H9 (cell line): ENCODE data around the gene DOHH. TPM values are rescaled to one million over a fixed set of nuclear protein-coding genes. Genes with fewer than 3 reads are reported as not detected.

Experiments
- DNase-seq: peaks from one replicate; pipeline ENCODE4 v3.0.0-alpha.2; 2017
- H2AFZ ChIP-seq: one replicate; pipeline ENCODE4 v1.6.1; 2013; ENCODE audit warnings: mild to moderate bottlenecking, low read length, control low read depth, moderate library complexity
- H2AK5ac ChIP-seq: 2 replicates; pipeline ENCODE4 v1.6.1; 2013; ENCODE audit warnings: low read length, control low read depth, mixed read lengths; ENCODE audit not compliant: insufficient read length
- H2BK120ac ChIP-seq: one replicate; pipeline ENCODE4 v1.6.1; 2013; ENCODE audit warnings: low read depth, mild to moderate bottlenecking, low read length, control low read depth, inconsistent platforms; ENCODE audit not compliant: poor library complexity, severe bottlenecking
- H2BK12ac ChIP-seq: 2 replicates; pipeline ENCODE4 v1.6.1; 2013; ENCODE audit warnings: low read length, control low read depth, mixed read lengths, low read depth; ENCODE audit not compliant: insufficient read length
- H2BK15ac ChIP-seq: 2 replicates; pipeline ENCODE4 v1.6.1; 2013; ENCODE audit warnings: low read depth, low read length, control low read depth
- H2BK20ac ChIP-seq: one replicate; pipeline ENCODE4 v1.6.1; 2013; ENCODE audit warnings: low read depth, mild to moderate bottlenecking, low read length, control low read depth, inconsistent platforms; ENCODE audit not compliant: poor library complexity, severe bottlenecking
- H2BK5ac ChIP-seq: 2 replicates; pipeline ENCODE4 v1.6.1; 2013; ENCODE audit warnings: low read length, control low read depth, mixed read lengths; ENCODE audit not compliant: insufficient read length
- H3K14ac ChIP-seq: 2 replicates; pipeline ENCODE4 v1.6.1; 2013; ENCODE audit warnings: low read length, control low read depth; ENCODE audit not compliant: insufficient read depth
- H3K18ac ChIP-seq: 2 replicates; pipeline ENCODE4 v1.6.1; 2013; ENCODE audit warnings: low read depth, mild to moderate bottlenecking, mixed read lengths, low read length, control low read depth; ENCODE audit not compliant: insufficient read length
- H3K23ac ChIP-seq: 2 replicates; pipeline ENCODE4 v1.6.1; 2013; ENCODE audit warnings: low read length, control low read depth, mixed read lengths, low read depth; ENCODE audit not compliant: insufficient read length
- H3K23me2 ChIP-seq: 2 replicates; pipeline ENCODE4 v1.6.1; 2013; ENCODE audit warnings: low read depth, mild to moderate bottlenecking, mixed read lengths, low read length, control low read depth; ENCODE audit not compliant: insufficient read length, poor library complexity, severe bottlenecking
- H3K27ac ChIP-seq: 2 replicates; pipeline ENCODE4 v1.5.1; 2013; ENCODE audit warnings: low read length, control low read depth, mixed read lengths, low read depth; ENCODE audit not compliant: insufficient read length
- H3K27me3 ChIP-seq: 2 replicates; pipeline ENCODE4 v1.6.1; 2013; ENCODE audit warnings: low read length, control low read depth, inconsistent platforms; ENCODE audit not compliant: insufficient read depth
- H3K4ac ChIP-seq: 2 replicates; pipeline ENCODE4 v1.6.1; 2013; ENCODE audit warnings: low read depth, mild to moderate bottlenecking, control low read depth, inconsistent platforms, low read length, moderate library complexity
- H3K4me1 ChIP-seq: 2 replicates; pipeline ENCODE4 v1.6.1; 2013; ENCODE audit warnings: low read length, control low read depth, inconsistent platforms; ENCODE audit not compliant: insufficient read depth
- H3K4me2 ChIP-seq: 2 replicates; pipeline ENCODE4 v1.6.1; 2013; ENCODE audit warnings: low read length, control low read depth, mixed read lengths; ENCODE audit not compliant: insufficient read length, insufficient read depth
- H3K56ac ChIP-seq: 2 replicates; pipeline ENCODE4 v1.6.1; 2013; ENCODE audit warnings: low read depth, mild to moderate bottlenecking, mixed read lengths, low read length, control low read depth; ENCODE audit not compliant: insufficient read length
- H3K79me1 ChIP-seq: 2 replicates; pipeline ENCODE4 v1.6.1; 2013; ENCODE audit warnings: low read depth, mild to moderate bottlenecking, moderate library complexity, low read length, control low read depth, inconsistent platforms; ENCODE audit not compliant: insufficient read depth, poor library complexity, severe bottlenecking
- H3K79me2 ChIP-seq: 2 replicates; pipeline ENCODE4 v1.6.1; 2013; ENCODE audit warnings: low read length, control low read depth, inconsistent platforms; ENCODE audit not compliant: insufficient read depth
- H3K9ac ChIP-seq: 2 replicates; pipeline ENCODE4 v1.6.1; 2013; ENCODE audit warnings: low read length, control low read depth, mixed read lengths; ENCODE audit not compliant: insufficient read length; ENCODE audit errors: extremely low read depth
- H3K9me3 ChIP-seq: one replicate; pipeline ENCODE4 v1.6.1; 2013; ENCODE audit warnings: low read depth, low read length, inconsistent platforms; ENCODE audit not compliant: control insufficient read depth
- H3T11ph ChIP-seq: one replicate; pipeline ENCODE4 v1.6.1; 2013; ENCODE audit warnings: mild to moderate bottlenecking, low read length, control low read depth, inconsistent platforms
- H4K20me1 ChIP-seq: one replicate; pipeline ENCODE4 v1.6.1; 2013; ENCODE audit not compliant: control insufficient read depth, insufficient read length, insufficient read depth
- H4K5ac ChIP-seq: 2 replicates; pipeline ENCODE4 v1.6.1; 2013; ENCODE audit warnings: low read depth, mild to moderate bottlenecking, mixed read lengths, low read length, control low read depth; ENCODE audit not compliant: insufficient read length
- H4K8ac ChIP-seq: replicated peaks from 2 replicates; pipeline ENCODE4 v1.6.1; 2013; ENCODE audit warnings: low read length, control low read depth, mixed read lengths, low read depth; ENCODE audit not compliant: insufficient read length
- H4K91ac ChIP-seq: 2 replicates; pipeline ENCODE4 v1.6.1; 2013; ENCODE audit warnings: low read depth, mild to moderate bottlenecking, moderate library complexity, mixed read lengths, low read length, control low read depth; ENCODE audit not compliant: insufficient read length
- H3K27ac Mint-ChIP-seq, 3 experiments: 2 replicates in 2 of 3; 3 replicates in 1 of 3; pipeline ENCODE4 v1.8.0; 2020 to 2021; ENCODE audit warnings: mixed read lengths in 3 of 3, mild to moderate bottlenecking in 1 of 3, moderate library complexity in 1 of 3
- H3K27me3 Mint-ChIP-seq: 2 replicates; pipeline ENCODE4 v1.8.0; 2021; ENCODE audit warnings: low read depth, mild to moderate bottlenecking, moderate library complexity, mixed read lengths
- H3K36me3 Mint-ChIP-seq, 3 experiments: 2 replicates in 2 of 3; 3 replicates in 1 of 3; pipeline ENCODE4 v1.8.0; 2020 to 2021; ENCODE audit warnings: low read depth in 3 of 3, mixed read lengths in 3 of 3; ENCODE audit not compliant: insufficient read depth in 1 of 3
- H3K4me1 Mint-ChIP-seq, 2 experiments: 2 replicates each; pipeline ENCODE4 v1.8.0; 2020; ENCODE audit warnings: mixed read lengths in 2 of 2
- H3K4me3 Mint-ChIP-seq, 2 experiments: 2 replicates in 1 of 2; 3 replicates in 1 of 2; pipeline ENCODE4 v1.8.0; 2020 to 2021; ENCODE audit warnings: mild to moderate bottlenecking in 2 of 2, mixed read lengths in 2 of 2, moderate library complexity in 1 of 2
- H3K9me3 Mint-ChIP-seq, 2 experiments: 2 replicates in 1 of 2; 3 replicates in 1 of 2; pipeline ENCODE4 v1.8.0; 2020; ENCODE audit warnings: mild to moderate bottlenecking in 2 of 2, mixed read lengths in 2 of 2, moderate library complexity in 1 of 2
- CTCF ChIP-seq: fragments of 200-600 bp; sonication (generic); conservative IDR thresholded peaks from 3 replicates; pipeline ENCODE4 v1.8.0; 2021; ENCODE audit warnings: antibody characterized with exemption, mild to moderate bottlenecking
- WGBS: extraction: QIAGEN DNeasy Blood & Tissue Kit; methylation state at CpG from one replicate; pipeline ENCODE4 v1.1.7; 2013; ENCODE audit warnings: missing lambda C conversion rate, low lambda C conversion rate, mixed read lengths; ENCODE audit not compliant: insufficient read length; ENCODE audit errors: extremely low coverage; 5-methylcytosine and 5-hydroxymethylcytosine counted together
- total RNA-seq: library from RNA; stranded (reverse); gene quantifications from 2 replicates; pipeline ENCODE4 v1.2.1, GENCODE V29; 2021

The DOHH gene
- total RNA-seq, 1 experiment from 2014 or later, result 16.5 TPM

GRCh38 chr19:3548606-3549005 is 48.1 kb upstream of the DOHH start:
- peaks cover 2 to 3% of the 10 kb centered on the region in 2 experiments; a peak in 1 of 4 replicates for H3K4me1 Mint-ChIP-seq

More at GRCh38 chr19:3548606-3549005, 48.1 kb upstream of the DOHH start:
- Histone ChIP-seq H3K9ac (no peak overlapping the region), H4K5ac (no peak overlapping the region), H2AFZ (no peak overlapping the region), H3K27ac (no peak overlapping the region), H3K4me1 (no peaks in the 10 kb centered on the region), H3K4me2 (no peak overlapping the region), H2BK20ac (no peak overlapping the region), H2AK5ac (no peak overlapping the region), H3K14ac (no peak overlapping the region), H3K79me1 (no peaks in the 10 kb centered on the region), H3K79me2 (no peaks in the 10 kb centered on the region), H3K4ac (no peak overlapping the region), H3K23ac (no peak overlapping the region), H2BK15ac (no peak overlapping the region), H2BK120ac (no peak overlapping the region), H4K20me1 (no peaks in the 10 kb centered on the region), H3K56ac (no peak overlapping the region), H2BK5ac (no peak overlapping the region), H4K8ac (no peak overlapping the region), H3K27me3 (no peaks in the 10 kb centered on the region), H3K9me3 (no peaks in the 10 kb centered on the region), H2BK12ac (no peak overlapping the region), H3T11ph (no peak overlapping the region), H3K18ac (no peak overlapping the region), H3K23me2 (no peaks in the 10 kb centered on the region), H4K91ac (no peak overlapping the region)
- DNase-seq, result no peak
- TF ChIP-seq CTCF, result no peak
- Mint-ChIP-seq H3K36me3 (peaks cover 4 to 13% (median 12%) of the 10 kb centered on the region in 3 experiments; a peak in 6 of 7 replicates), H3K27ac (no peak overlapping the region), H3K27me3 (no peaks in the 10 kb centered on the region; the same call in 1 of the 2 replicates), H3K9me3 (no peaks in the 10 kb centered on the region), H3K4me3 (no peak overlapping the region)
- no CpG with 5 or more reads among the region's 14 CpGs for WGBS
